Retinal pigment epithelial cell (primary cell): Measurements from ENCODE around the gene SETMAR.
"Not testable (repeated sequence)": the region's sequence is repeated elsewhere in the genome, so short reads cannot be mapped to it uniquely, and the experiment has no call there.

ENCODE experiments used
- DNase-seq: peaks from one replicate; pipeline ENCODE4 v3.0.0-alpha.2; 2010; ENCODE audit warnings: low read depth
- H3K4me3 ChIP-seq: 2 replicates; pipeline ENCODE4 v1.5.1; 2011; ENCODE audit warnings: mild to moderate bottlenecking, low read length, control low read depth, moderate library complexity
- TF ChIP-seq, protein P1 (sequence below): conservative IDR thresholded peaks from 2 replicates; pipeline ENCODE4 v1.5.1; 2011; ENCODE audit warnings: low read depth, low read length, control low read depth, inconsistent platforms

SETMAR gene

GRCh38 chr3:4302747-4303146 lies 422 bp upstream of the SETMAR start:
- TF ChIP-seq, protein P1, sequence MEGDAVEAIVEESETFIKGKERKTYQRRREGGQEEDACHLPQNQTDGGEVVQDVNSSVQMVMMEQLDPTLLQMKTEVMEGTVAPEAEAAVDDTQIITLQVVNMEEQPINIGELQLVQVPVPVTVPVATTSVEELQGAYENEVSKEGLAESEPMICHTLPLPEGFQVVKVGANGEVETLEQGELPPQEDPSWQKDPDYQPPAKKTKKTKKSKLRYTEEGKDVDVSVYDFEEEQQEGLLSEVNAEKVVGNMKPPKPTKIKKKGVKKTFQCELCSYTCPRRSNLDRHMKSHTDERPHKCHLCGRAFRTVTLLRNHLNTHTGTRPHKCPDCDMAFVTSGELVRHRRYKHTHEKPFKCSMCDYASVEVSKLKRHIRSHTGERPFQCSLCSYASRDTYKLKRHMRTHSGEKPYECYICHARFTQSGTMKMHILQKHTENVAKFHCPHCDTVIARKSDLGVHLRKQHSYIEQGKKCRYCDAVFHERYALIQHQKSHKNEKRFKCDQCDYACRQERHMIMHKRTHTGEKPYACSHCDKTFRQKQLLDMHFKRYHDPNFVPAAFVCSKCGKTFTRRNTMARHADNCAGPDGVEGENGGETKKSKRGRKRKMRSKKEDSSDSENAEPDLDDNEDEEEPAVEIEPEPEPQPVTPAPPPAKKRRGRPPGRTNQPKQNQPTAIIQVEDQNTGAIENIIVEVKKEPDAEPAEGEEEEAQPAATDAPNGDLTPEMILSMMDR: no peak
- no peak for DNase-seq

GRCh38 chr3:4305210-4305609 lies 2.0 kb downstream of the SETMAR start:
- not testable (repeated sequence) for H3K4me3 ChIP-seq, DNase-seq

More at GRCh38 chr3:4302747-4303146, 422 bp upstream of the SETMAR start:
- peak overlapping the region; percentile 85 for H3K4me3 ChIP-seq

DNA sequence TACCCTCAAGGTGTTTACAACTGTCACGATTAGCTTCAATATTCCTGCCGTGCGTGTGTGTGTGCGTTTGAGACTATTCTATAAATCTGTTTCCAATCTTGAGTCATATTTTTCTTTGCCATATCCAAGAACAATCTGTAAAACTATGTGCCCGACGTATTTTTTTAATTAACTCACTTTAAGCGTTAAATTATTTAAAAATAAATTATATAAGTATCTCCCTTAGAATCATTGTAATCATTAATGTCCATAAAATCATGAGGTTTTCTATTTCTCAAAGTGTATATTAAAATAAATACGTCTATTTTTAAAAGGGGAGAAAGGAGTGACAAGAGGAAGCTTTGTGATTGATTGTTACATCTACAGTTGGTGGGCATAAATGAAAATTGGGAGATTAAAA lies 2.9 kb downstream of the SETMAR start:
- H3K4me3 ChIP-seq: no peak overlapping the region
- TF ChIP-seq, protein P1: no peak
- DNase-seq: no peak

DNA sequence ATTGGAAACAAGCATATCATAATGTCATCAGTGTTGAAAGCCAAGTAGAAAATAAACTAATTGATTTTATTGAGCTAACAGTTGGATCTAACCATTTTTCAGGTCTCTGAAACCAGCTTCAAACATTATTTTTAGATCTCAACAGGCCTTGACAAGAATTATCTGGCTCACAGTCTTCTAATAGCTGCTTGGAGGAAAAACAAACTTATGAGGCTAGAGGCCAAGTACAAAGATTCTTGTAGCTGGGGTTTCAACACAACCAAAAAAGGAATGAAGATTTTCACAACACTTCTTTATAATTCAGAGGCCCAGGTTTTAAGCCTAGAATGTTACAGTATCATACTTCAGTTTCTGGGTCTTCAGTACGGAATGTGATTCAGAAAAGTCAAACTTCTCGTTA lies 3.7 kb downstream of the SETMAR start:
- H3K4me3 ChIP-seq: no peak overlapping the region
- no peak for DNase-seq
- TF ChIP-seq, protein P1: no peak

DNA sequence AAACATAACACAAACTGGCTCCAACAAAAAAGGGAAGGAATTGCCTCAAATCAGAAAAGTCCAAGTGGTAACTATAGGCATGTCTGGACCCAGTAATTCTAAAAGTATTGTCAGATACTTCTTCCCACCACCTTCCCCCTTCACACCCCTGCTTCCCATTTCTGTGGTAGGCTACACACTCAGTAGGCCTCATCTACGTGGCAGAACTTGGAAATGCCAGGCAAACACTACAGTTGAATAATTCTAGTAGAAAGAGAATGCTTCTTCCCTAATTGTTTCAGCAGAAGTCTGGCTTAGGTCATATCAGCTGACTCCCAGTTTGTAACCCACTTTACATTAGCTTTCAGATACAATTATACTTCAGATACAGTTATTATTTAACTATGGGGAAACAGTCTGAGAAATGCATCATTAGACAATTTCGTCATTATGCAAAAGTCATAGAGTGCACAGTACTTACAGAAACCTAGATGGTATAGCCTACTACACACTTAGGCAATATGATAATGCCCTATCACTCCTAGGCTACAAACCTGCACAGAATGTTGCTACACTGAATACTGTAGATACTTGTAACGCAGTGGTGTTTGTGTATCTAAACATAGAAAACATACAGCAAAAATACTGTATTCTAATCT lies 6.4 kb downstream of the SETMAR start:
- no peak overlapping the region for H3K4me3 ChIP-seq
- TF ChIP-seq, protein P1: no peak
- DNase-seq: no peak

DNA sequence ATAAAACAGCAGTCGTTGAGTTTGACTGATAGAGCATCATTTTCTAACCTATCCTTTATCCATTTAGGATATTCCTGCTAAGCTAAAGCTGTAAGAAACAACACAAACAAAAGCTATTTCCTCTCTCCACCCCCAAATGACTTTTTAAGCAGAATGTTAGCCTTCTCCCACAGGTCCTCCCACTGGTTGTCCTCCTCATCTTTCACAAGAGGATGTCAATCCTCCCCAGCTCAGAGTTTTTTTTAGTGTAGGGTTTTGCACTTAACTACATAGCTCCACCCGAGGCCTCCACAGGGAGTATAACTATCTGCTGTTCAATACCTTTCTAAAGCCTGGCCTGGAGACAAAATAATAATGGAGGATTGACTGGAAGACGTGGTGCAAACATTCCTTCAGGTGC lies 7.8 kb downstream of the SETMAR start:
- TF ChIP-seq, protein P1: no peak
- H3K4me3 ChIP-seq: no peak overlapping the region
- DNase-seq: no peak

DNA sequence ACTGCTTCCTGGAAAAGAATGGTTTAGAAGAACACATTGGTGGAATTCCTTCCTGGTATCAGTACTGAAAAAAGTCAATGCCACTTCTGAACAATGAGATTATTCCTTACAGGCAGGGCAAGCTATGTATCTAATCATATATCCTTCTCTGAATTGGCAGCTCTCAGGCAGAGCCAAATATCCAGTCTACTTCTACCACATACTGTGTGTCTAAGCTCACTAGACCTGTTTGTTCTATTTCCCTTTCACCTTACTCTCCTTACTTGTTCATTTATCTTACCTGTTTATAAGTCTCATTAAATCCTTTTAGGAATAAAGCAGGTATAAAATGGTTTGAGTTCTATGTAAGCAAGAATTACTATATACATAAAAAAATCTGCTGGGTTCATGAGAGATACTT lies 8.3 kb downstream of the SETMAR start:
- TF ChIP-seq, protein P1: no peak
- H3K4me3 ChIP-seq: no peak overlapping the region
- no peak for DNase-seq
